Measurements from ENCODE around the gene SEC31A.

GRCh38 chr4:82823062-82823461 is 67.9 kb downstream of the SEC31A start:
- TF ChIP-seq CTCF (IDR thresholded peaks at IDR 0.05) (no peak), POLR2A (IDR thresholded peaks at IDR 0.05) (no peak)
